GM12865 (cell line): ENCODE data around the gene BTBD7.

Experiments
- DNase-seq: peaks from one replicate; pipeline ENCODE4 v3.0.0; 2010; ENCODE audit warnings: low read depth
- H3K4me3 ChIP-seq: 2 replicates; pipeline ENCODE4 v1.5.1; 2011; ENCODE audit warnings: mild to moderate bottlenecking, low read depth, low read length, control low read depth
- CTCF ChIP-seq: IDR thresholded peaks from 2 replicates; pipeline ENCODE4 v1.5.1; 2011; ENCODE audit warnings: low read length, control low read depth, low read depth, inconsistent platforms; ENCODE audit not compliant: insufficient read depth; ENCODE audit errors: missing control alignments

The BTBD7 gene

GRCh38 chr14:93315575-93315974 lies 17.3 kb downstream of the BTBD7 start:
- no peak for DNase-seq
- TF ChIP-seq CTCF = no peak
- H3K4me3 ChIP-seq = no peak overlapping the region

GRCh38 chr14:93311082-93311481 lies 21.8 kb downstream of the BTBD7 start:
- no peak for TF ChIP-seq CTCF
- no peak overlapping the region for H3K4me3 ChIP-seq
- no peak for DNase-seq

GRCh38 chr14:93309427-93309966 lies 23.3 kb downstream of the BTBD7 start:
- no peak for DNase-seq
- TF ChIP-seq CTCF = no peak

GRCh38 chr14:93308686-93309345 lies 24.0 kb downstream of the BTBD7 start:
- no peak overlapping the region for H3K4me3 ChIP-seq
- no peak for DNase-seq
- no peak for TF ChIP-seq CTCF

More at GRCh38 chr14:93309427-93309966, 23.3 kb downstream of the BTBD7 start:
- no peak overlapping the region for H3K4me3 ChIP-seq

- TF ChIP-seq CTCF = no peak
- H3K4me3 ChIP-seq = no peak overlapping the region
- no peak for DNase-seq
These were observed 26.0 kb downstream of the BTBD7 start for GRCh38 chr14:93306812-93307211.

GRCh38 chr14:93305725-93306418 lies 27.0 kb downstream of the BTBD7 start:
- no peak overlapping the region for H3K4me3 ChIP-seq
- DNase-seq = no peak
- no peak for TF ChIP-seq CTCF
